Measurements from ENCODE around the gene CTIF.

The CTIF gene

DNA sequence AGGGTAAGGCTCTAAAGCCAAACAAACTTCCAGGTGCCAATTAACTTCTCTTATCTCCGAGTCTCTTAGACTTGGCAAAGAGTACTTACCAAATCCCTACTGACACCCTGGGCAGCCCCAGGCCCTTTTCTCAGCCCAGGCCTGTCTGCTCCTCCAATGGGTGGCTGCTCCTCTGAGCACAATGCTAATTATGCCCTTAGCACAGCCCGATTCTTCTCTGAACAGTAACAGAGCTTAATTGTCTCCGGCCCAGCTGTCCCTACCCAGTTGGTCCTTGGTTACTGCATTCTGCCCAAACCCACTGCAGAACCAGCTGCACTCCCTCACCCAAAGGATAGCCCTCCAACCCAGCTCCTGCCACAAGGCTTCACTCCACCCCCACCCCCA lies 301.7 kb downstream of the CTIF start:
- ChIA-PET POLR2A (no interaction called here), CTCF (no interaction called here)
- TF ChIP-seq, protein P1, sequence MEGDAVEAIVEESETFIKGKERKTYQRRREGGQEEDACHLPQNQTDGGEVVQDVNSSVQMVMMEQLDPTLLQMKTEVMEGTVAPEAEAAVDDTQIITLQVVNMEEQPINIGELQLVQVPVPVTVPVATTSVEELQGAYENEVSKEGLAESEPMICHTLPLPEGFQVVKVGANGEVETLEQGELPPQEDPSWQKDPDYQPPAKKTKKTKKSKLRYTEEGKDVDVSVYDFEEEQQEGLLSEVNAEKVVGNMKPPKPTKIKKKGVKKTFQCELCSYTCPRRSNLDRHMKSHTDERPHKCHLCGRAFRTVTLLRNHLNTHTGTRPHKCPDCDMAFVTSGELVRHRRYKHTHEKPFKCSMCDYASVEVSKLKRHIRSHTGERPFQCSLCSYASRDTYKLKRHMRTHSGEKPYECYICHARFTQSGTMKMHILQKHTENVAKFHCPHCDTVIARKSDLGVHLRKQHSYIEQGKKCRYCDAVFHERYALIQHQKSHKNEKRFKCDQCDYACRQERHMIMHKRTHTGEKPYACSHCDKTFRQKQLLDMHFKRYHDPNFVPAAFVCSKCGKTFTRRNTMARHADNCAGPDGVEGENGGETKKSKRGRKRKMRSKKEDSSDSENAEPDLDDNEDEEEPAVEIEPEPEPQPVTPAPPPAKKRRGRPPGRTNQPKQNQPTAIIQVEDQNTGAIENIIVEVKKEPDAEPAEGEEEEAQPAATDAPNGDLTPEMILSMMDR (IDR thresholded peaks at IDR 0.05; ENCODE audit: insufficient read depth, low read length, missing control alignments) = no peak
- no peak for DNase-seq (ENCODE audit: low read depth, low spot score)
- no peak overlapping the region for H3K4me3 ChIP-seq (ENCODE audit: low read depth, low read length)

DNA sequence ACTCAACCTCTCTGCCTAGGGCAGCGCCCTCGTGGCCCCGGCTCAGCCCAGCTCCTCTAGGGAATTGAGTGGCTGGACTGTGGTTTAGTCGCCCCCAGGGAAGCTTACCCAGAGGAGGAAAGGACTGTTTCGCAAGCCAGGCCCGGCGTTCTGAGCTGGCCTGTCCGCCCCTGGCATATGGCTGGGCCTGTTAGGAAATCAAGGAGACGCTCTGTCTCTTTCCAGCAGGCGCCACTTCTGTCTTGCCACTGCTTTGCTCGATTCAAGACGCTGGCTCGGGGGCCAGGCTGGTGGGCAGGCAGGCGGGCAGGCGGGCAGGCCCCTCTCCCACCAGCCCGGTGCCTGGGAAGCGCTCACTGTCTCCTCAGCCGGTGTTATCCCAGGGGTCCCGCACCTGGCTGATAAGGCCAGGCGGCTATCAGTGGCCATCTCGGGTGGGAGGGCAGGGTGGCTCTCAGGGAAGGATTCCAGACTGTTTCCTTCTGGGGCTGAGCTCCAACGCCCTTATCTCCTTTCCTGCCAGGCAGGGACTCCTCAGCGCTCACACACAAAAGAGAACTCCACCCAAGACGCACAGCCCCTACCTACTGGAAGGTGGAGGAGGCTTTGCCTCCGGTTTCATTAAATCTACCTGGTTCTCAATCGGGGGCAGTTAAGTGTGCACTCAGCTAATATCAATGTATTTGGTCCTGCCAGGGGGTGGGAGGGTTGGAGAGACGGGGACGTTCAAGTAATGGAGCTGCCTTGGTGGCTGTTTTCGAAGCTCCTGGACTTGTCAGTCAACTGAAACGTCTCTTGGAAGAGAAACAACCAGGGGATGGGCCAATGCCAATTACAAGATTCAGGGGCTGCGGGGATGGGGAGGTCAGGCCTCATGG lies 302.8 kb downstream of the CTIF start:
- TF ChIP-seq, protein P1 (IDR thresholded peaks at IDR 0.05; ENCODE audit: insufficient read depth, low read length, missing control alignments) = no peak
- POLR2A ChIA-PET = no interaction called here
- no peak overlapping the region for H3K4me3 ChIP-seq (ENCODE audit: low read depth, low read length)
- DNase-seq (ENCODE audit: low read depth, low spot score) = no peak
- CTCF ChIA-PET = no interaction called here

GRCh38 chr18:48842259-48843061 lies 303.6 kb downstream of the CTIF start:
- POLR2A ChIA-PET = no interaction called here
- H3K4me3 ChIP-seq (ENCODE audit: low read depth, low read length) = no peak overlapping the region
- no peak for DNase-seq (ENCODE audit: low read depth, low spot score)
- TF ChIP-seq, protein P1 (IDR thresholded peaks at IDR 0.05; ENCODE audit: insufficient read depth, low read length, missing control alignments) = no peak
- CTCF ChIA-PET = no interaction called here

DNA sequence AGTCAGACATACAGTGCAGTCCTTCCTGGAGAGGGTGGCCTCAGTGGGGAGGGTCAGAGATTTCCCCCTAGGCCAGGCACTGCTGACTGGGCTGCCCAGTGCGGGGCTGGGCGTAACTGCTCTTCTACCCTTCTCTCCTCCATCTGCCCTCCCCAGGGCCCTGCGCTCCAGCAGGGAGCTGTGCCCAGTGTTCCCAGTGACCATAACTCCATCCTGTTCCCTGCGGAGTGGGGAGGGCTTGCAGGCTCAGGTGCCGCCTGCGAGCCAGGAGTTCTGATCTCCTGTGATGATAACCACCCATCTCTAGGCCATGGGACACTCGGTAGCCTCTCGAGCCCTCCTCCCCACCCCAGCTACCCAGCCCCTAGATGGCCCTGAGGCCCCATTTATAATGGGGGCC lies 304.3 kb downstream of the CTIF start:
- no peak overlapping the region for H3K4me3 ChIP-seq (ENCODE audit: low read depth, low read length)
- ChIA-PET CTCF (no interaction called here), POLR2A (no interaction called here)
- DNase-seq (ENCODE audit: low read depth, low spot score) = no peak
- TF ChIP-seq, protein P1 (IDR thresholded peaks at IDR 0.05; ENCODE audit: insufficient read depth, low read length, missing control alignments) = no peak

DNA sequence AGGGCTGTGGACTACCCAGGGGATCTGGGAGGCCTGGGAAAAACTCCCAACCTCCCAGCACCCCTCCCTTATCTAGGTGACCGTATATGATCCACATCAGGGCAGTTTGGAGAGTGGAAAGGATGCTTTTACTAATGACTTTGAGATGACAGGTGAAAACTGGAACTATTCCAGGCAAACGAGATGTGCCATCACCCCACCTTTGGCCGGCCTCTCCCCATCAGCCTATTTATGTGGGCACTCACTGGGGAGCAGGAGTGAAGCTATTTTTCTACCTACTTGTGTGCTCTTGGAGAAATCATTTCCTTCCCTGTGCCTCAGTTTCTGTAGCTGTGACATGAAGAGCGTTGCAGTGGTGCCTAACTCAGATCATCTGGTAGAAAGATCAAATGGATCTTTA lies 304.8 kb downstream of the CTIF start:
- H3K4me3 ChIP-seq (ENCODE audit: low read depth, low read length) = no peak overlapping the region
- TF ChIP-seq, protein P1 (IDR thresholded peaks at IDR 0.05; ENCODE audit: insufficient read depth, low read length, missing control alignments) = no peak
- ChIA-PET POLR2A (no interaction called here), CTCF (no interaction called here)
- no peak for DNase-seq (ENCODE audit: low read depth, low spot score)

- DNase-seq (ENCODE audit: low read depth, low spot score) = no peak
- ChIA-PET CTCF (no interaction called here), POLR2A (no interaction called here)
- H3K4me3 ChIP-seq (ENCODE audit: low read depth, low read length) = no peak overlapping the region
- TF ChIP-seq, protein P1 (IDR thresholded peaks at IDR 0.05; ENCODE audit: insufficient read depth, low read length, missing control alignments) = no peak
These were observed 305.4 kb downstream of the CTIF start for GRCh38 chr18:48844271-48844670.
